Stimulated activated CD8-positive, alpha-beta memory T cell treated with anti-CD3 and anti-CD28 coated beads, Interleukin-15, amount 100 ng/mL, for 24 hours (primary cell): ENCODE results near the gene STKLD1.

Experiments
- DNase-seq: peaks from one replicate; pipeline ENCODE4 v3.0.0-alpha.2; 2020; ENCODE audit warnings: low read depth

STKLD1 gene

DNA sequence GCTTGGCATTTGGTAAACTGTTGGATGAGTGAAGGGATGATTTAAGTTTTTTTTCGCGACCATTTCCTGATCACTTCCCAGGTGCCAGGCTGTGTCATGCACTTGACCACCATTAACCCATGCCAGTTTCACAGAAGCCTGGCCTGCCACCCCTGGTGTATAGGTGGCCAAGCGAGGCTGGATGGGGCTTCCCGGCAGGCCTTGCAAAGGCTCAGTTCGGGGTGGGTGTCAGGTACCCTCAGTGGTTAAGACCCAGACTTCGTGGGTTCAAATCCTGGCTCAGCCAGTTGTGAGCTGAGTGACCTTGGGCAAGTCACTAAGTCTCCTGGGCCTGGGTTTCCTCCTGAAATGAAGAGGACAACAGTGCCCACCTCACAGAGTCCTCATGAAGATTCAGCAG lies 30.6 kb upstream of the STKLD1 start:
- DNase-seq, result no peak

DNA sequence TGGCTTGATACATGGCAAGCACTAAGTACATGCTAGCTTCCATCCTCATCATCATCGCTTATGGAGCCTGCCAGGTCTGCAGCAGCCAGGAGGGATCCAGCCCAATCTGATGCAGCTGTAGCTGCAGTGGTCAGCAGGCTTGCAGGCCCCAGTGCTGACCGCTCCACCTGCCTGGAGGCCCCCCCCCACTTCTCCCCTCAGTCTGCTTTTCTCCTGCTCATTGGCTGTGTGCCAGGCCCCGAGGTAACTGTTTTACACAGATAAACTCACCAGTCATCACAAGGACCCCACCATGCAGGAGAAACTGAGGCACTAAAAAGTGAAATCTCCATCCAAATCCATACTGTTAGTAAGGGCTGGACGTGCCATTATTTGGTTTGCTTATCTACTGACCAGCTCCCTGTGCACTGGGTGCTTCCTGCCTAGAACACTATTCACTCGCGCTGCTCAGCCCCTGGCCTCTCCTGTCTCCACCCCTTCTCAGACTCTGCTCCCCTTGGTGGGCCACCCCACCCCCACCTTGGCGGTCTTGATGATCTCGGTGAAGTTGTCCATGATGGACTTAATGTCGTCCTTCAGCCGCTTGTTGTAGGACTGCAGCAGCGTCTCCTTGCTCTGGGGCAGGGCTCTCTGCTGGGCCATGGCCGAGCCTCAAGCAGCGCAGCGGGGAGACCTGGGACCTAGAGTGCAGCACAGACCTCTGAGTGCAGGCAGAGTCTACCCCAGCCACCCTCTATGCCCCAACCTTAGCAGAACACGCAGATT lies 30.0 kb upstream of the STKLD1 start:
- DNase-seq, result no peak

GRCh38 chr9:133347515-133347984 lies 28.6 kb upstream of the STKLD1 start:
- DNase-seq, result no peak

DNA sequence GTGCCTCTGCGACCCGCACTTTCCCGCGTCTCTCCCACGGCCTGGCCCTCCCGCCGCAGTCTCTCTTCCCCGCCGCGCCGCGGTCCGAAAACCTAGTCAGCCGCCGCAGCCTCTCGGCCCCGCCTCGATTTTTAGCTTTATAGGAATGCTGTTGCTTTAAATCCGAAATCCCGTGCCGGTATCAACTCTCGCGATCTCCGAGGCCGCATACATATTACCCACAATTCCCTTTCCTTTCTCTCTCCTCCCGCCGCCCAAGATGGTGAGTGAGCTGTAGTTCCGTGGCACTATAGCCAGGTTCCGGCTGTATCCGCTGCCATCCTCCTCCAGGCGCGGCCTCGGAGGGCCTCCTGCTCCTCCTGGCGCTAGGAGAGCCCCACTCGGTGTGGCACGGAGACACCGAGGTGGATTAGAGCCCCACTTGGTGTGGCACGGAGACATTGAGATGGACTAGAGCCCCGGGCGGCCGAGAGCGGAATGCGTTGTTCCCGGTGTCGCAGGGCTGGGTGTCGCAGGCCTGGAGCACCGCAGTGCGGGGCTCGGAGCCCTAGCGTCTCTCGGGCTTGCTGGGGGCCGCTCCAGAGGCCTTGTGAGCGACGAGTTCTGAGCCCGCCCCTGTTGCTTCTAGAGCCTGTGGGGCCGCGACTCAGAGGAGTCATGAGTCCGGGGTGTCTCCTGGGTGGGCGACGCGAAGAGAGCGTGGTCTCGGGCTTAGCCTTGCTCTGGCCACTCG lies 28.0 kb upstream of the STKLD1 start, which contains the start of the genes MED22 and RPL7A:
Gene MED22 (minus strand): TSS at position 147 of the 733 bp plus-strand sequence. CDS start 1,469 bp downstream, outside the sequence.
Gene RPL7A (plus strand): TSS at position 234 of the 733 bp plus-strand sequence. CDS start 26 bp downstream, at position 260.
- peak; percentile 74 for DNase-seq

- no peak for DNase-seq
These were observed 27.2 kb upstream of the STKLD1 start for GRCh38 chr9:133348718-133349573.

DNA sequence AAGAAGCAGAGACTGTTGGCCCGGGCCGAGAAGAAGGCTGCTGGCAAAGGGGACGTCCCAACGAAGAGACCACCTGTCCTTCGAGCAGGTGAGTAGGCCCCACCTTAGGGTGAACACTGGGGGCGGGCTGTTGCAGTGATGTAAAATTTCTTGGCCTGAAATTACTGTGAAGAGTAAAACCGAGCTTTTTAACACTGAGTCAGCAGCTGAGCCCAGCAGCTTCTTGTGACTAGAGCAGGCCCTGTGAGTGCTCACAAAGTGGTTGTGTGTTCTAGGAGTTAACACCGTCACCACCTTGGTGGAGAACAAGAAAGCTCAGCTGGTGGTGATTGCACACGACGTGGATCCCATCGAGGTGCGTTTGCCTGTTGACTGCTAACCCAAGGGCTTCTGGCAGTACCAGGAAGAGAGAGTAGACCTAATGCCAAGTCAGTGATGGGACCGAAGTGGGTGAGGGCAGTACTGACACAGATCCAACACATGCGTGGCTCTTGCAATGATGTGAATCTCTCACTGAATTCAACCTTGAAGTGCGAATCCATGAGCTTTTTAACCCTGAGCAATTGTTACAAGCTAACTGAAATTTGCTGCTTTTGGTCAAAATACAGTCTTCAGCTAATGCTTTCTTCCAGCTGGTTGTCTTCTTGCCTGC lies 26.1 kb upstream of the STKLD1 start:
- DNase-seq, result no peak

GRCh38 chr9:133351526-133351907 lies 24.6 kb upstream of the STKLD1 start:
- no peak for DNase-seq

DNA sequence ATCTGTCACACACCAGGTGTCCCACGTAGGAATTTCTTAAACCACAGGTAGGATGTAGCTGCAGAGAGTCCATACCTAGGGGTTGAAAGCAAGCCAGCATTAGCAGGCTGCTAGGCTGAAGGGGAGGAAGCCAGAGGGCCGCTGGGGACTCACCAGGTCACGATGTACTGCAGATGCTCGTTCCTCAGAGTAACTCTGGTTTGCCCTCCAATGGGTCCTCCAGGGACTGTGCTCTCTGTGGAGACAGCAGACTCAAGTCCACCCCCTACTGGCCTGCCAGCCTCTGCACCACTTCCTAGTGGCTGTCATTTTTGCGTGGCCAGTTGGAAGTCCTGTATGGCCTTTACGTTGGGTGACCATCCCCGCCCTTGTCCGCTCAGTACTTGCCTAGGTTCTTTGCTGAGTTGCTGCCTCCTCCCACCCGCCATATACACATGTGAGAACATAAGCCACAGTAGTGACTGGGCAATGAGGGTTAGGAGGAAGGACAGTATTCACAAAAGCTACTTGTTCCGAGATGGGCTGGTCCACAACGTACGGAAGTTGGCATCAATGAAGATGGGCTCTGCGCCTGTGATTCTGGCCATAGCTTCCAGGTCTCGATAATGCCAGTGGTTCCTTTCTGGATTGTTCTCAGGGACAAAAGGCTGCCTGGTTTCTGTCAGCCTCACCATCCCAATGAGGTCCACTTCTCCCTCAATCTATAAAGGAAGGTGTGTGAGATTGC lies 24.1 kb upstream of the STKLD1 start:
- no peak for DNase-seq

- no peak for DNase-seq
These were observed 23.4 kb upstream of the STKLD1 start for GRCh38 chr9:133352635-133353340.

DNA sequence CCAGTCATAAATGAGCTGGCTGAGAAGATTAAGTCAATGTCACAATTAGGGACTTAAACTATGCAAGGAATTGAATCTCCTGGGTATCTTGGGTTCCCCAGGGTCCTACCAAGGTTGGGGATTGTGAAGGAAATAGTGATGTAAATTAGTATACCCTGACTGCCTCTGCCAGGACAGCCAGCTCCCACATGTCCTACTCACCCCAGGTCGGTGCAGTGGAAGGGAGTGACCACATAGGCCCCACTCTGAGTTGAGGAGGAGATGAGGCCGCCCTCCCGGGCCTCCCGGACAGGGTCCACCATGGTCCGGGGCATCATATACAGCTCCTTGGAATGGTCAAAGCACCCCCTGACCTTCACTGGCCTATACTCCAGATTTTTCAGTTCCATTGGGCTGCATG lies 22.6 kb upstream of the STKLD1 start:
- DNase-seq, result no peak

- DNase-seq, result no peak
These were observed 21.4 kb upstream of the STKLD1 start for GRCh38 chr9:133354766-133355165.

GRCh38 chr9:133355881-133356357 lies 20.2 kb upstream of the STKLD1 start:
- no peak for DNase-seq

DNA sequence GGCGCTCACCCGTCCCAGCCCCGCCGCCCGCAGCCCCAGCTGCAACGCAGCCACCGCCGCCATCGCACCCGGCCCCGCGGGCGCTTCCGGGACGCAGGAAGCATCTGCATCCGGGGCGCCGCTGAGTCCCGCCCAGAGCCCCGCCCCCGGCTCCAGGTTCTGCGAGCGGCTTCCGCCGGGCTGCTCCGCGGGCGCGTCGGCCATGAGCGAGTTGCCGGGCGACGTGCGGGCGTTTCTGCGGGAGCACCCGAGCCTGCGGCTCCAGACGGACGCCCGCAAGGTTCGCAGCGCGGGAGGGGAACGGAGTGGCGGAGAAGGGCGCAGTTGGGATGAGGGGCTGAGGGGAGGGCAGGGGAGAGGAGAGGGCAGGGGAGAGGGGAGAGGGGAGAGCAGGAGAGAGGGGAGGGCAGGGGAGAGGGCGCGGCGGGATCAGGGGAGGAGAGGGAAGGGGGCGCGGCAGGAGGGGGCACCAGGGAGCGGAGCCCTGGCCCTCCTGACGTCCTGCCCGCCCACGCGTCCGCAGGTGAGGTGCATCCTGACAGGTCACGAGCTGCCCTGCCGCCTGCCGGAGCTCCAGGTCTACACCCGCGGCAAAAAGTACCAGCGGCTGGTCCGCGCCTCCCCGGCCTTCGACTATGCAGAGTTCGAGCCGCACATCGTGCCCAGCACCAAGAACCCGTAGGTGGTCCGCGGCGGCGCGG lies 19.6 kb upstream of the STKLD1 start, which contains the start of the genes SURF1 and SURF2:
Gene SURF1 (minus strand): TSS at position 97 of the 701 bp plus-strand sequence. CDS start 34 bp downstream, at position 63.
Gene SURF2 (plus strand): TSS at position 160 of the 701 bp plus-strand sequence. CDS start 43 bp downstream, at position 203.
- DNase-seq, result peak; percentile 84

DNA sequence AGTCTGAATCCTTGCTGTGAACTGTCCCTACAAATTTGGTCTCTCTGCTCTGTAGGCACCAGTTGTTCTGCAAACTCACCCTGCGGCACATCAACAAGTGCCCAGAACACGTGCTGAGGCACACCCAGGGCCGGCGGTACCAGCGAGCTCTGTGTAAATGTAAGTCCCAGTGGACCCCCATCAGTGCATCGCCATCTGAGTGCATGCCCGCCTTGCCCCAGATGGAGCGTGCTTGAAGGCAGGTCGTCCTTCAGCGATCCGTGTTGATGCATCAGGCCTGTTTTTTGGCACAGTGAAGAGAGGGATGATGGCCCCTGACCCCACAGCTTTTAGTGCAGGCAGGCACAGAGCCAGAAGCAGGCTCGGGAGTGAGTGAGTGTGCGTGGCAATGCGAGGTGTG lies 18.5 kb upstream of the STKLD1 start:
- DNase-seq, result no peak

DNA sequence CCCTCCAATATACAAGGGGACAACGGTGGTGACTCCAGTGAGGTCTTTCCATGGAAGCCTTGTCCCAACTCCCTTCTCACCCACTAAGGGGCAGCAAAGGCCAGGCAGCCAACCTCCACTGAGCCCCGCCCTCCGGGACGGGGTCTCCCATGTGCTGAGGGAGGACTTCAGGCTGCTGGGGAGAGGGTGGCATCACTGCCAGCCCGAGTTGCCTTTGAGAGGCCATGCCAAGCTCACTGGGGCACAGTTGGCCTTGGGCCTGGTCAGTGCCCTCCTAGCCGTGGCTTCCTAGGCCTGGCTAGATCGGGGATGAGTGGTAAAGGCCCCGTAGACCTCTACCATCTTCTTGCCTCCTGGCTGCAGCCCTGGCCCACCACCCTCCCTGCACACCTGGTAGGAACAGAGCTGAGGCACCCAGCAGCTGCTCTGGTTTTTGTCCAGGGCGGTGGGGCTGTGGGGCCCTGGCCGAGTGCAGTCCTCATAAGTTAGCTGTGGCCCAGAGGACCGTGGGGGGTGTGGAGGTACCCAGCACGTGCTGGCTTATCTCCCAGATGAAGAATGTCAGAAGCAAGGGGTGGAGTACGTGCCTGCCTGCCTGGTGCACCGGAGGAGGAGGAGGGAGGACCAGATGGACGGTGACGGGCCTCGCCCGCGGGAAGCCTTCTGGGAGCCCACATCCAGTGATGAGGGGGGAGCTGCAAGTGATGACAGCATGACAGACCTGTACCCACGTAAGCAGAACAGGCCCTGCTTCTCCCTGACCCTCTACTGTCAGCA lies 16.6 kb upstream of the STKLD1 start:
- no peak for DNase-seq

- DNase-seq, result no peak
These were observed 15.5 kb upstream of the STKLD1 start for GRCh38 chr9:133360400-133361393.

GRCh38 chr9:133361507-133362092 lies 14.6 kb upstream of the STKLD1 start:
- DNase-seq, result no peak
